Eye (tissue), 1 donor: ENCODE results near the gene PRR15L.
"Not testable (repeated sequence)": the region's sequence is repeated elsewhere in the genome, so short reads cannot be mapped to it uniquely, and the experiment has no call there.

Source experiments
- DNase-seq: peaks from one replicate; pipeline ENCODE4 v3.0.0-alpha.2; 2015

Gene PRR15L

GRCh38 chr17:47957591-47958490 is at the start of gene PRR15L:
Gene PRR15L (minus strand): TSS chr17:47957883. CDS start chr17:47953234, 4,649 bp downstream.
- DNase-seq: no peak

GRCh38 chr17:48006936-48007709 is 49.4 kb upstream of the PRR15L start:
- no peak for DNase-seq

GRCh38 chr17:48004983-48005382 is 47.3 kb upstream of the PRR15L start:
- peak; percentile 33 for DNase-seq

GRCh38 chr17:48003417-48004151 is 45.9 kb upstream of the PRR15L start:
- DNase-seq: peak; percentile 93

GRCh38 chr17:48002916-48003416 is 45.3 kb upstream of the PRR15L start:
- DNase-seq: no peak

- DNase-seq: peak; percentile 90
Measured at GRCh38 chr17:48002266-48002915, 44.7 kb upstream of the PRR15L start.

- not testable (repeated sequence) for DNase-seq
Measured at GRCh38 chr17:48001657-48002056, 44.0 kb upstream of the PRR15L start.

- no peak for DNase-seq
Measured at GRCh38 chr17:48001197-48001596, 43.5 kb upstream of the PRR15L start.

- DNase-seq: no peak
Measured at GRCh38 chr17:47999582-47999981, 41.9 kb upstream of the PRR15L start.

- no peak for DNase-seq
Measured at GRCh38 chr17:47998044-47998443, 40.4 kb upstream of the PRR15L start.

GRCh38 chr17:47997586-47997985 is 39.9 kb upstream of the PRR15L start:
- no peak for DNase-seq

- peak; percentile 60 for DNase-seq
Measured at GRCh38 chr17:47996201-47996600, 38.5 kb upstream of the PRR15L start.

- peak; percentile 82 for DNase-seq
Measured at GRCh38 chr17:47995241-47995935, 37.7 kb upstream of the PRR15L start.

GRCh38 chr17:47994724-47995123 is 37.0 kb upstream of the PRR15L start:
- DNase-seq: peak; percentile 51

GRCh38 chr17:47993964-47994363 is 36.3 kb upstream of the PRR15L start:
- no peak for DNase-seq

- DNase-seq: peak; percentile 39
Measured at GRCh38 chr17:47993031-47993564, 35.4 kb upstream of the PRR15L start.

- peak; percentile 26 for DNase-seq
Measured at GRCh38 chr17:47992216-47992615, 34.5 kb upstream of the PRR15L start.

- peak; percentile 84 for DNase-seq
Measured at GRCh38 chr17:47990962-47991731, 33.5 kb upstream of the PRR15L start.

GRCh38 chr17:47989700-47990099 is 32.0 kb upstream of the PRR15L start:
- DNase-seq: no peak

- DNase-seq: no peak
Measured at GRCh38 chr17:47989159-47989558, 31.5 kb upstream of the PRR15L start.

GRCh38 chr17:47988445-47988844 is 30.8 kb upstream of the PRR15L start:
- DNase-seq: not testable (repeated sequence)
